Stimulated activated CD4-positive, alpha-beta T cell treated with anti-CD3 and anti-CD28 coated beads, Interleukin-4, amount 100 ng/mL, for 24 hours (primary cell): ENCODE data around the gene HIP1.
A peak's percentile ranks its signal among the peaks of the same experiment; 100 is the strongest.

Experiments
- DNase-seq: peaks from one replicate; pipeline ENCODE4 v3.0.0-alpha.2; 2020

HIP1 gene

DNA sequence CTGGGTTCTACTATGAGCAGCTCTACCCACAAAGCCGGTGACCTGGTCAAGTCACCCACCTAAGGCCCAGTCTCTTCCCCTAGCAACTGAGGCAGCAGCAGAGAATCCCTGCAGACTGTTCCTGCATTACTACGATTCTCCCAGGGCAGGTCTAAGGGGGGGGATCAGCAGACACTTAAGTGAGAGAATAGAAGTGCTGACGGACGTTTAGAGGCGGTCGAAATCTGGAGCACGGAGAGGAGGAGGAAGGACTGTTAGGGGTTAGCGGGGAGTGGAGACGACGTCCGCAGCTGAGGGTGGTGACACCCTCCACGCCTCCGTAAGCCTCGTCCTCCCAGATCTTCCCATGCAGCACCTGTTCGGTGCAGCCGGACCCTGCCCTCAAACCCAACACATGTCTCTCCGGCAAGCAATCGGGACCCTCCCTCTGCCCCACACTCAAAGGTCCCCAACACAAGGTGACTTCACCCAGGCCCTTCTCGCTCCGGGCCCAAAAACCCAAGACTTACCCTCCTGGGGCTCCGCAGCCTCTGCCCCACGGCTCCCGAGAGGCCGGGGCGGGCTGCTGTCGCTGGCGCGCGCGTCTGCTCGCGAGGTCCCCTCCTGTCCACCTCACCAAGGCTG, 253.3 kb downstream of the HIP1 start:
- DNase-seq = peak; percentile 6
